HG02885 (cell line): Measurements from ENCODE around the gene TES.

ENCODE experiments used
- ATAC-seq: cut with Tn5 transposase; IDR thresholded peaks from one replicate; pipeline ENCODE4 v1.9.1; 2021; ENCODE audit warnings: mild to moderate bottlenecking; ENCODE audit not compliant: unreplicated experiment, poor library complexity

TES gene

GRCh38 chr7:116219288-116219687 is 8.9 kb downstream of the TES start:
- ATAC-seq = no peak

- no peak for ATAC-seq
These were observed 9.5 kb downstream of the TES start for GRCh38 chr7:116219834-116220233.

GRCh38 chr7:116222501-116222900 is 12.2 kb downstream of the TES start:
- no peak for ATAC-seq

- ATAC-seq = no peak
These were observed 13.2 kb downstream of the TES start for GRCh38 chr7:116223588-116223987.

GRCh38 chr7:116224492-116225098 is 14.3 kb downstream of the TES start:
- peak; percentile 57 for ATAC-seq

- no peak for ATAC-seq
These were observed 15.5 kb downstream of the TES start for GRCh38 chr7:116225860-116226259.

- no peak for ATAC-seq
These were observed 16.3 kb downstream of the TES start for GRCh38 chr7:116226664-116227063.

- ATAC-seq = no peak
These were observed 17.4 kb downstream of the TES start for GRCh38 chr7:116227678-116228239.

GRCh38 chr7:116228241-116228640 is 17.9 kb downstream of the TES start:
- no peak for ATAC-seq

GRCh38 chr7:116229366-116229765 is 19.0 kb downstream of the TES start:
- ATAC-seq = peak; percentile 59

GRCh38 chr7:116230191-116231005 is 20.1 kb downstream of the TES start:
- ATAC-seq = no peak

- no peak for ATAC-seq
These were observed 21.2 kb downstream of the TES start for GRCh38 chr7:116231543-116231942.

- ATAC-seq = no peak
These were observed 21.6 kb downstream of the TES start for GRCh38 chr7:116231949-116232348.

GRCh38 chr7:116232350-116232749 is 22.0 kb downstream of the TES start:
- ATAC-seq = no peak

- ATAC-seq = no peak
These were observed 22.6 kb downstream of the TES start for GRCh38 chr7:116232920-116233319.

- no peak for ATAC-seq
These were observed 24.3 kb downstream of the TES start for GRCh38 chr7:116234517-116235200.

- ATAC-seq = no peak
These were observed 25.0 kb downstream of the TES start for GRCh38 chr7:116235380-116235779.

- peak; percentile 68 for ATAC-seq
These were observed 25.8 kb downstream of the TES start for GRCh38 chr7:116236020-116236630.

GRCh38 chr7:116239020-116239419 is 28.7 kb downstream of the TES start:
- no peak for ATAC-seq

- no peak for ATAC-seq
These were observed 29.1 kb downstream of the TES start for GRCh38 chr7:116239434-116239833.
